Testis (tissue), 3 donors: Measurements from ENCODE around the gene SPACDR. TPM values are rescaled to one million over a fixed set of nuclear protein-coding genes. Genes with fewer than 3 reads are reported as not detected.

ENCODE experiments used
- DNase-seq: peaks from one replicate; pipeline ENCODE4 v3.0.0-alpha.2; 2019
- H3K27ac ChIP-seq, 2 donors: fragments of 200-600 bp; sonication (generic); one replicate each; pipeline ENCODE4 v1.5.1; 2019
- H3K27me3 ChIP-seq: fragments of 200-600 bp; sonication (generic); one replicate; pipeline ENCODE4 v1.5.1; 2019
- H3K36me3 ChIP-seq: fragments of 200-600 bp; sonication (generic); one replicate; pipeline ENCODE4 v1.5.1; 2017; ENCODE audit warnings: low read depth; ENCODE audit errors: missing control alignments
- H3K4me1 ChIP-seq: fragments of 200-600 bp; sonication (generic); one replicate; pipeline ENCODE4 v1.5.1; 2019
- H3K4me3 ChIP-seq, 2 donors: fragments of 200-600 bp; sonication (generic); one replicate each; pipeline ENCODE4 v1.5.1; 2017 to 2019
- H3K9me3 ChIP-seq: fragments of 200-600 bp; sonication (generic); one replicate; pipeline ENCODE4 v1.5.1; 2017
- CTCF ChIP-seq, 3 experiments: fragments of 450-650 bp in 2 of 3; fragments of 200-600 bp in 1 of 3; sonication (generic) in 1 of 3; IDR thresholded peaks; one replicate each; pipeline ENCODE4 v1.5.1; 2016 to 2019; ENCODE audit warnings: antibody characterized with exemption in 3 of 3, mild to moderate bottlenecking in 2 of 3, moderate library complexity in 1 of 3
- POLR2A ChIP-seq: fragments of 450-650 bp; IDR thresholded peaks from one replicate; pipeline ENCODE4 v1.6.1; 2017; ENCODE audit warnings: antibody characterized with exemption, mild to moderate bottlenecking, moderate library complexity
- WGBS, 2 donors: methylation state at CpG; one replicate each; pipeline ENCODE4 v1.1.5; 2018; 5-methylcytosine and 5-hydroxymethylcytosine counted together
- intact Hi-C: fragments of 100-400 bp; cut with DNase I; formaldehyde crosslinking; loops from one replicate; pipeline ENCODE4 v1.15.1; 2023; ENCODE audit warnings: low total_unique reads
- polyA plus RNA-seq: library from polyadenylated mRNA; stranded (reverse); fragments of 350-450 nt; fragmentation: Illumina TruSeq; extraction: RNeasy Lipid Tissue Mini Kit (QIAGEN cat#74804); gene quantifications from one replicate; pipeline ENCODE4 v1.2.3, GENCODE V29; 2014; ENCODE audit warnings: low read depth, low replicate concordance; ENCODE audit not compliant: insufficient read depth
- total RNA-seq, 2 donors: library from RNA; depleted of rRNA; stranded (reverse); fragments of >200 nt; gene quantifications; one replicate each; pipeline ENCODE4 v1.2.3, GENCODE V29; 2016

Gene SPACDR
- total and polyA plus RNA-seq, 3 donors from 2014 or later: 34.0 to 84.9 (median 45.8) TPM

GRCh38 chr7:100438172-100438571, 25.9 kb downstream of the SPACDR start:
- H3K4me3 ChIP-seq: no peak overlapping the region
- intact Hi-C loops: no loop called here
- H3K27ac ChIP-seq: no peak overlapping the region
- no peaks in the 10 kb centered on the region for H3K9me3 ChIP-seq
- no peaks in the 10 kb centered on the region for H3K27me3 ChIP-seq
- DNase-seq: no peak
- H3K36me3 ChIP-seq: no peaks in the 10 kb centered on the region
- TF ChIP-seq CTCF (IDR thresholded peaks at IDR 0.05) (no peak), POLR2A (no peak)
- H3K4me1 ChIP-seq: peaks cover 8% of the 10 kb centered on the region
- WGBS, 2 donors: 43 to 54% methylated on average over 2 of the region's 2 CpGs

DNA sequence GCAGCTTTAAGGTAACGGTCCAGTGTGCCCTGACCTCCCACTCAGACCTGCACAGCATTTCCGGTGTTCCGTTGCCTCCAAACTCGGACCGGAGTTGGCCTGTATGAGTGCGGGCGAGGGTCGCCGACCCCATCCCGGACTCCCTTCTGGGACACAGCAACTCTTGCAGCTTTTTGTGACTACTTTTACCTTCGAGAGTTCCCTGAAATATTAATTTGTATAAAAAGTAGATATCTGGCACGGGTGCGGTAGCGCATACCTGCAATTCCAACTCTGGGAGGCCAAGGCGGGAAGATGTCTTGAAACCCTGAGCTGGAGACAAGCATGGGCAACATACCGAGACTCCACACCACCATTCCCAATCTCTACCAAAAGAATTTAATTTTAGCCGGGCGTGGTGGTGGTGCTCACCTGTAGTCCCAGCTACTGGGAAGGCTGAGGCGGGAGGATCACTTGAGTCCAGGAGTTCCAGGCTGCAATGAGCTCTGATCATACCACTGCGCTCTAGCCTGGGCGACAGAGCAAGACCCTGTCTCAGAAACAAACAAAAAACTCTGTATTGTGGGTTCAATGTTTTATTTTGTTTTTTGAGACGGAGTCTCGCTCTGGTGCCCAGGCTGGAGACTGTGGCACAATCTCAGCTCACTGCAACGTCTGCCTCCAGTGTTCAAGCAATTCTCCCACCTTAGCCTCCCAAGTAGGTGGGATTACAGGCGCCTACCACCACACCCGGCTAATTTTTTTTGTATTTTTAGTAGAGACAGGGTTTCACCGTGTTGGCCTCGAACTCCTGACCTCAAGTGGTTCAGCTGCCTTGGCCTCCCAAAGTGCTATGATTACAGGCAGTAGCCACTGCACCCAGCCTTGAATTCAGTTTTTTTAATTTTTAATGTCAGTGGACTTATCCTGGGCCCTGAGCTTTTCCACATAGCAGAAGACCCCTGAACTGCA, 26.6 kb downstream of the SPACDR start:
- 58 to 69% methylated on average over 25 to 28 of the region's 28 CpGs for WGBS, 2 donors
- Histone ChIP-seq H3K36me3 (no peaks in the 10 kb centered on the region), H3K4me1 (peaks cover 9% of the 10 kb centered on the region), H3K27ac (peak overlapping the region; percentile 92 to 98), H3K9me3 (no peaks in the 10 kb centered on the region), H3K4me3 (peak overlapping the region; percentile 80 to 88), H3K27me3 (no peaks in the 10 kb centered on the region)
- TF ChIP-seq CTCF (IDR thresholded peaks at IDR 0.05): no peak
- no peak for TF ChIP-seq POLR2A
- intact Hi-C loops: no loop called here
- DNase-seq: no peak

GRCh38 chr7:100435401-100436304, 28.4 kb downstream of the SPACDR start:
- H3K9me3 ChIP-seq: no peaks in the 10 kb centered on the region
- no peaks in the 10 kb centered on the region for H3K36me3 ChIP-seq
- intact Hi-C loops: no loop called here
- peak overlapping the region; percentile 80 to 88 for H3K4me3 ChIP-seq
- peaks cover 27% of the 10 kb centered on the region for H3K4me1 ChIP-seq
- H3K27me3 ChIP-seq: no peaks in the 10 kb centered on the region
- 3 to 6% methylated on average over 37 to 54 of the region's 81 CpGs for WGBS, 2 donors
- H3K27ac ChIP-seq: peak overlapping the region; percentile 92 to 98
- DNase-seq: no peak
- no peak for TF ChIP-seq POLR2A
- TF ChIP-seq CTCF (IDR thresholded peaks at IDR 0.05): no peak

DNA sequence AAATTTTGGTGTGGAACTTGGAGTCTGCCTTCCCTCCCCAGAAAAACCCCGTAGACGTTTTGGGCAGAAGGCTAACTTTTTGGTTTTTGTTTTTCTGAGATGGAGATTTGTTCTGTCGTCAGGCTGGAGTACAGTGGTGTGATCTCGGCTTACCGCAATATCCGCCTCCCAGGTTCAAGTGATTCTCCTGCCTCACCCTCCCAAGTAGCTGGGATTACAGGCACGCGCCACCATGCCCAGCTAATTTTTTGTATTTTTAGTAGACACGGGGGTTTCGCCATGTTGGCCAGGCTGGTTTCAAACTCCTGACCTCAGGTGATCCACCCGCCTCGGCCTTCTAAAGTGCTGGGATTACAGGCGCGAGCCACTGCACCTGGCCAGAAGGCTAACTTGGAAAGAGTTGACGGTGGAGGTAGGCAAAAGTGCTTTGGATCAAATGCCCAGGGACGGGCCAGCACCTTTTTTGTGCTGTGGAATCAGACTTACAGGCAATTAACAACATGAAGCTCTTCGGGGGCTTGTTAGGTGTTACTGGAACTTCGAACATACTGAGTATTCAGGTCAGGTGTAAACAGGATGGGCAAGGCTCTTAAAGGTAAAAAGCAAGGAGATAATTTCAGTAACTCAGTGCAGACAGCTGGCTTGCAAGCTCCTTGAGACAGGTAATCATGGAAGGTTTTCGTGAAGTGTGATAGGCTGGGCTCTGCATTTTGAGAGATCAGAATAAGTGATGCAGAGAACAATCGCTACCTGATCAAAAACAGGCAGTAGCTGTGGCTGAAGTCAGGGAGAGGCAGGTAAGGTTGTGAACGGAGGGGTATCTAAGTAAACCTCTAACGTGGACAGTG, 29.5 kb downstream of the SPACDR start:
- 79 to 83% methylated on average over 22 of the region's 22 CpGs for WGBS, 2 donors
- intact Hi-C loops: no loop called here
- no peaks in the 10 kb centered on the region for H3K9me3 ChIP-seq
- DNase-seq: no peak
- peaks cover 31% of the 10 kb centered on the region for H3K4me1 ChIP-seq
- no peaks in the 10 kb centered on the region for H3K36me3 ChIP-seq
- TF ChIP-seq POLR2A (no peak), CTCF (IDR thresholded peaks at IDR 0.05) (no peak)
- peak overlapping the region in 1 of 2 donors; percentile 98 for H3K27ac ChIP-seq
- H3K27me3 ChIP-seq: no peaks in the 10 kb centered on the region
- H3K4me3 ChIP-seq: no peak overlapping the region
